HEK293 (cell line): ENCODE data around the gene PPFIA3.

Experiments
- ZFP69B ChIP-seq: fragments of 450-650 bp; formaldehyde crosslinking; IDR thresholded peaks from 2 replicates; pipeline ENCODE4 v1.5.1; 2016; ENCODE audit warnings: missing biosample characterization, missing genetic modification characterization
- ZNF274 ChIP-seq, 2 experiments: fragments of 200-500 bp in 1 of 2; fragments of 450-650 bp in 1 of 2; sonication (Bioruptor generic) in 1 of 2; formaldehyde crosslinking in 1 of 2; IDR thresholded peaks; 2 replicates each; pipeline versions ENCODE4 v1.5.1 to v1.6.1; 2014 to 2016; ENCODE audit warnings: borderline replicate concordance in 1 of 2, inconsistent platforms in 1 of 2, low read length in 1 of 2, missing biosample characterization in 1 of 2, missing genetic modification characterization in 1 of 2
- ZSCAN16 ChIP-seq: fragments of 450-650 bp; formaldehyde crosslinking; IDR thresholded peaks from 2 replicates; pipeline ENCODE4 v1.5.1; 2016; ENCODE audit warnings: missing biosample characterization, missing genetic modification characterization
- TF ChIP-seq, protein P1 (sequence below): fragments of 450-650 bp; formaldehyde crosslinking; IDR thresholded peaks from 2 replicates; pipeline ENCODE4 v1.5.1; 2016; ENCODE audit warnings: missing biosample characterization, missing genetic modification characterization
- TF ChIP-seq, protein P2 (sequence below): fragments of 450-650 bp; formaldehyde crosslinking; IDR thresholded peaks from 2 replicates; pipeline ENCODE4 v1.5.1; 2016; ENCODE audit warnings: missing biosample characterization, missing genetic modification characterization, low read depth

DNA sequence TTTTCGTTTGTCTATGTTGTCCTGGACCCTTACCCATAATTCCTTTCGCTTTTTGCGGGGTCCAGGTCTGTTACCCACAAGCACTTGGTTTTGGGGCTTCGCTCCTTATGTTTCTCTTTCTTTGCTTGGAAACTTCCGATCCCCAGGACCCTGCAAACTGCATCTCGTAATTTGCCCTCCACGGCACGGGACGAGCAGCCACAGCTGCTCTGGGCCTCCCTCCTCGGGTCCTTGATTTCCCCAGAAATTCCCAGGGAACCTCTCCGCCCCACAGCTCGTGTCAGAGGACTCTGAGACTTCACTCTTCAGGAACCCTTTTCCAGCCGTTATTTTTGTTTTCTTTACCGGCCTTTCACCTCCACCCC is 33.5 kb upstream of the PPFIA3 start:
- TF ChIP-seq, protein P1, sequence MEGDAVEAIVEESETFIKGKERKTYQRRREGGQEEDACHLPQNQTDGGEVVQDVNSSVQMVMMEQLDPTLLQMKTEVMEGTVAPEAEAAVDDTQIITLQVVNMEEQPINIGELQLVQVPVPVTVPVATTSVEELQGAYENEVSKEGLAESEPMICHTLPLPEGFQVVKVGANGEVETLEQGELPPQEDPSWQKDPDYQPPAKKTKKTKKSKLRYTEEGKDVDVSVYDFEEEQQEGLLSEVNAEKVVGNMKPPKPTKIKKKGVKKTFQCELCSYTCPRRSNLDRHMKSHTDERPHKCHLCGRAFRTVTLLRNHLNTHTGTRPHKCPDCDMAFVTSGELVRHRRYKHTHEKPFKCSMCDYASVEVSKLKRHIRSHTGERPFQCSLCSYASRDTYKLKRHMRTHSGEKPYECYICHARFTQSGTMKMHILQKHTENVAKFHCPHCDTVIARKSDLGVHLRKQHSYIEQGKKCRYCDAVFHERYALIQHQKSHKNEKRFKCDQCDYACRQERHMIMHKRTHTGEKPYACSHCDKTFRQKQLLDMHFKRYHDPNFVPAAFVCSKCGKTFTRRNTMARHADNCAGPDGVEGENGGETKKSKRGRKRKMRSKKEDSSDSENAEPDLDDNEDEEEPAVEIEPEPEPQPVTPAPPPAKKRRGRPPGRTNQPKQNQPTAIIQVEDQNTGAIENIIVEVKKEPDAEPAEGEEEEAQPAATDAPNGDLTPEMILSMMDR (tag by site-specific recombination) = no peak
- TF ChIP-seq ZFP69B = no peak
- TF ChIP-seq ZSCAN16 (tag by site-specific recombination) = no peak
- TF ChIP-seq, protein P2, sequence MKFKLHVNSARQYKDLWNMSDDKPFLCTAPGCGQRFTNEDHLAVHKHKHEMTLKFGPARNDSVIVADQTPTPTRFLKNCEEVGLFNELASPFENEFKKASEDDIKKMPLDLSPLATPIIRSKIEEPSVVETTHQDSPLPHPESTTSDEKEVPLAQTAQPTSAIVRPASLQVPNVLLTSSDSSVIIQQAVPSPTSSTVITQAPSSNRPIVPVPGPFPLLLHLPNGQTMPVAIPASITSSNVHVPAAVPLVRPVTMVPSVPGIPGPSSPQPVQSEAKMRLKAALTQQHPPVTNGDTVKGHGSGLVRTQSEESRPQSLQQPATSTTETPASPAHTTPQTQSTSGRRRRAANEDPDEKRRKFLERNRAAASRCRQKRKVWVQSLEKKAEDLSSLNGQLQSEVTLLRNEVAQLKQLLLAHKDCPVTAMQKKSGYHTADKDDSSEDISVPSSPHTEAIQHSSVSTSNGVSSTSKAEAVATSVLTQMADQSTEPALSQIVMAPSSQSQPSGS = no peak
- TF ChIP-seq ZNF274 (IDR thresholded peaks at IDR 0.05; ENCODE audit: low read length) = no peak
- no peak for TF ChIP-seq ZNF274 (tag by site-specific recombination; IDR thresholded peaks at IDR 0.05; ENCODE audit: borderline replicate concordance)
